HL-60 (cell line): ENCODE results near the gene CHST3.

Experiments
- CTCF ChIP-seq: IDR thresholded peaks from one replicate; pipeline ENCODE4 v1.5.1; 2011; ENCODE audit warnings: low read length, control low read depth, inconsistent platforms; ENCODE audit not compliant: insufficient read depth
- GABPA ChIP-seq: IDR thresholded peaks from 2 replicates; pipeline ENCODE4 v1.6.1; 2012; ENCODE audit warnings: low read depth
- REST ChIP-seq: IDR thresholded peaks from 2 replicates; pipeline ENCODE4 v1.6.1; 2012; ENCODE audit warnings: low read depth; ENCODE audit not compliant: insufficient replicate concordance

- TF ChIP-seq CTCF (no peak), GABPA (no peak), REST (no peak)
These were observed 34.6 kb downstream of the CHST3 start for GRCh38 chr10:71998840-71999194.
